ENCODE data around the gene EML4.

- TF ChIP-seq CTCF (conservative IDR thresholded peaks at IDR 0.05; ENCODE audit: low read length) (no peak), EZH2phosphoT487 (IDR thresholded peaks at IDR 0.05; ENCODE audit: borderline replicate concordance) (no peak)
These were observed 195.5 kb downstream of the EML4 start for GRCh38 chr2:42364658-42365057.
